ENCODE results near the gene FAM3D.

Gene FAM3D

DNA sequence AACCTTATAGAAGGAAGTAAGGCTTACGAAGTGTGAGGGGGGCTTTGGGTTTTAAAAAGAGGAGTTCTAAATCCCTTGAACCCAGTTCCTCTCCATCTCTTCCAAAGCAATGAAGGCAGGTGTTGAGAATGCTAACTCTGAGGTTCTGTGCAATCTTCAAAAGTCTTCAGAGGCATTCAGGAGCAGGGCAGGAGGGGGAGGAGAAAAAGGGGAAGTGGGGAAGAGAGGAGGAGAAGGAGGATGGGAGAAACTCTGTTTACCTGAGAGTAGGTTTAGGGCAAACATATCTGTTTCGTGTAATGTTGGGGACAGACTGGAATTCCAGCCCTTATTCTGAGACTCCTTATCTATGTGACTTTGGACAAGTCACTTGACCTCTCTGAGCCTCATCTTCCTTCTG, 36.9 kb downstream of the FAM3D start:
- in situ Hi-C loops (cut with MboI; ENCODE audit: low sequenced_read_pairs) = no loop called here

DNA sequence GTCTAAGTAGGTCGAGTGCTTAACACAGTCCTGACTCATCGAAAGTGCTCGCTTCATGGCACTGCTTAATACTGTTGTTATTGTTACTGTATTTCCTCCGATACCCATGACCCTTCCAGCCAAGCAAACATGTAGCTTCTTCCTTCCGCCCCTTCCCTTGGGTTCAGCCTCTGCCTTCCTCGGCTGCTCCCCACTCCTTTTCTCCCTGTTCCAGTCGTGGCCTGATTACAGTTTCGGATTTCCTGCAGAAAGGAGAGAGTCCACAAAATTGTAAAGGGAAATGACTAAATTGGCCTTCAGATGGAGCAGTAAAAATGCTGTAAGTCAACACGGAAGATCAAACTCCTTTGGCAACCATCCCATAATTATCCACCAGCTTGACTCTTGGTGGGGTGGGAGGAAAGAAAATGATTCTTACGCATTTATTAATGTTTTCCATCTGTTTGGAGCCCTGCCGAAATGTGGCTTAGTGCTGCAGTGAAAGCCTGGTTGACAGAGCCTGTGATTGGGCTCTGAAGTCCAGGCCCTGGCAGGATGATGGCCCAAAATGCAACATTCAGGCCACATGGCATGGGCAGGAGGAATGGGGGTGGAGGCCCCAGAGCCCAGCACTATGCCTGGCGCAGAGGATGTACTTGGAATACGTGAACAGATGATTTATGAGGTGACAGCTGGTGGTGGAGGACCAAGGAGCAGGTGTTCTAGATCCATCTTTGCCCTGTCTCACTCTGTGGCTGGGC, 37.6 kb downstream of the FAM3D start:
- in situ Hi-C loops (cut with MboI; ENCODE audit: low sequenced_read_pairs) = no loop called here

DNA sequence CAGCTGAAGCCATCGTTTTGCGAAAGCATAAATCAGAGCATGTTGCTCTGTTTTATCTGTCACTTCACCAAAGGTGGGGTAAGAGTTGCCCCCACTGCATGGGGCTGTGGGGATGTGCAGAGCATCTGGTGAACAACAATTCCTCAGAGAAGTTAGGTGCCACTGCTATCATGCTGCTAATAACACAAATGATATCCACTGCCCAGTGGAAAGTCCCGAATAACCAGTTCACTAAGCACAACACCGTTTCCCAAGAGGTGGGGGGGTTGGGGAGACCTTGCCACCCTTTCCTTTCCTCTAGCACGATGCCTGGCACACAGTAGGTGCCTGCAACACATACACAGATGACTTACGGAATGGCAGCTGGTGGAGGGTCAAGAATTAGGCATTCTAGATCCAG, 38.6 kb downstream of the FAM3D start:
- in situ Hi-C loops (cut with MboI; ENCODE audit: low sequenced_read_pairs) = no loop called here

DNA sequence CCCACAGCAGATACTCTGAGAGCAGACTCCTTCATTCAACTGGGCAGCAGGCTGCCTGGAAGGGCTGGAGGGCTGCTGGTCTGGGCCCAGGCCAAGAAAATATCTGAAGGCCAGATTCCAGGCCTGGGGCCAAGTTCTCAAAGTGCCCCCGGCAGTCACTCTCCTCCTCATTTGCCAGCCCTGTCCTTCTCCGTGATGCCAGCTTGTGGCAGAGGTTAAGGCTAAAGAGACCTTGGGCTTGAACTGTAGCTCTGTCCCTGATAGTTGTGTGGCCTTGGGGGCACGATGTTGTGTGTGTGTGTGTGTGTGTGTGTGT, 39.0 kb downstream of the FAM3D start:
- in situ Hi-C loops (cut with MboI; ENCODE audit: low sequenced_read_pairs) = no loop called here

DNA sequence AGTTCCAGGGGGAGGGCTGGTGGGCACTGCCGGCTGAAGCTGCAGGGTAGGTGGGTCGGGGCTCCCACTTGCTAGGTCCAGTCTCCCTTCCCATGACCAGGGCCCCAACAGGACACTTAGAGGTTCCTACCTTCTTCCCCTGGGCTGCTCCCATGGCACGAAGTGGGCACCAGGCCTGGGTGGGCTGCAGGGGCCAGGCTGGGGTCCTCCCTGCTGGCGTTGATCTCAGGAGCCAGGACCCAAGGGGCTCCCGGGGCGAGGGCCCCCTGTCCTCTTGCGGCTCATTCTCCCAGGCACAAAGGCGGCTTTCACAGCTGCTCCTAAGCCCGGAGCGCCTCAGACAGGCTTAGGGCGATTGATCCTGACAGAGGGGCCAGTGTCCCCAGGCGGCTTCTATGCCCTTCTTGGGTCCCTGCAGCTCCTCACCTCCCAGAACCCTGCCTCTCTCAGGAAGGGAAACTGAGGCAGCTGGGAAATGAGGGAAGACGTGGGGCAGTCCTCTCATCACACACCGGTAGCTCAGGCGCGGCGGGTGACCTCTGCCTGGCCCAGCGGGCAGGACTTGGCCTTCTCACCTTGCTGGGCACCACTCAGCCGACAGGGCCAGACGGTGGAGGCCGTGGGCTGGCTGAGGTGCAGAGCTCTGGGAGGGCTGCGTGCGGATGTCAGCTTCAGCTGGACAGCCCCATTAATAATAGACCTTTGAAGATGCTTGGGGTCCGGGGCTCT, 39.6 kb downstream of the FAM3D start:
- in situ Hi-C loops (cut with MboI; ENCODE audit: low sequenced_read_pairs) = no loop called here

DNA sequence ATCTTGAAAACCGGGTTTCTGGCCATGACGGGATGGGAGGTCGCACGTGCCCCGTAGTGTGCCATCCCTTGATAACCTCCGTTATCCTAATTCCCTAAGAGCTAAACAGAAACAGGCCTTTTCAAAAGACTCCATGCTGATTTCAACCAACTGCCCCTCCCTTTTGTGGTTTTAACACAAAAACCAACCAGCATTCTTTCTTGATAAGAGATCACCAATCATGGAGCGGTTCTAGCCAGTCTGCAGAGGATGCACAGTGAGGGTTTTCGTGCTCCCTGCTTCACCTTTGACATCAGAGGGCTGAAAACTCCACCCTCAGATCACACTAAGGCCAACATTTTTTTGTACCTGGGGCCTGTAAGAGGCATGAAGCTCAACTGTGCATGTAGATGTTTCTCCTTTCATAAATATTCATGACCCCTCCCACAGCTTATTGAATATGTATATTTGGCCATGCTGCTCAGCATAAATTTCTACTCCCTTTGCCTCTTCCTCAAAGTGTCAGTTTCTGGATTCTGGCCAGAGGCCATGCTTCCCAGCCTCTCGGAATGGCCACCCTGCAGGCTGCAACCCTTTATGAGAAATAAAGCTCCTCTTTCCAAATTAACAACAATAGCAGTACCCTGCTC, 41.3 kb downstream of the FAM3D start:
- in situ Hi-C loops (cut with MboI; ENCODE audit: low sequenced_read_pairs) = no loop called here

DNA sequence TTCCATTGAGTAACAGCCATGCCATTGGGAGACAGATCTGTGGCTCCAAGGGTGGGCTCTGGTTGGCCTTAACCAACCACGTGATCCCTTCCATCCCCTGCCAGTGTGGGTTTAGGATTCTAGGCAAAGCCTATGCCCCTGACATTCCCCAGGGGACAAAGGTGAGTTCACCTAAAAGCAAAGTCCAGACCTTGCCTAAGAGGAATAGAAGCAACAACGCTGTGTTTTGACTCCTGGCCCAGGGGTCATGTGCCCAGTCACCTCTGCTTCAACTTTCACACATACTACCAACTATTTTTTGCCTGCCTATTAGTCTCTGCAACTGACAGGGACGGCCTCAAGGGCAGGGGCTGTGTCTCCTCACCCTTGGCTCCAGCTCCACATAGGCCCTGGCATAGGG, 42.0 kb downstream of the FAM3D start:
- in situ Hi-C loops (cut with MboI; ENCODE audit: low sequenced_read_pairs) = no loop called here

DNA sequence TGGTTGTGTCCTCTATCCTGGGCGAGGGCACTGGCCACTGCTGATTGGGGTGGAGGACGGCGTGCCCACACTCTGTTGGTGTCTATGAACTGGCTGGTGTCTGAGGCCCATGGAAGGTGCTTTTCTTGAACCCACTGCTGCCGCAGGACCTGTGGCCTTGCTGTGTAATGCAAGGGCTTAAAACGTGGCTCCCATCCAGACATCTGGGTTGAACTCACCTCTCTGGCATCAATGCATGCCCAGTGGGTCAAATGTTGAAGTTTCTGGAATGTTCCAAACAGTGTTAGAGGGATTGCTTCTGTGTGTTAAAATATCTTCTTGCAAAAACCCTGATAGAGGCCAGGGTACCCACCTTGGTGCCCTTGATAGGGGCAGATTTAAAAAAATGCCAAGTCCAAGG, 42.6 kb downstream of the FAM3D start:
- in situ Hi-C loops (cut with MboI; ENCODE audit: low sequenced_read_pairs) = no loop called here

DNA sequence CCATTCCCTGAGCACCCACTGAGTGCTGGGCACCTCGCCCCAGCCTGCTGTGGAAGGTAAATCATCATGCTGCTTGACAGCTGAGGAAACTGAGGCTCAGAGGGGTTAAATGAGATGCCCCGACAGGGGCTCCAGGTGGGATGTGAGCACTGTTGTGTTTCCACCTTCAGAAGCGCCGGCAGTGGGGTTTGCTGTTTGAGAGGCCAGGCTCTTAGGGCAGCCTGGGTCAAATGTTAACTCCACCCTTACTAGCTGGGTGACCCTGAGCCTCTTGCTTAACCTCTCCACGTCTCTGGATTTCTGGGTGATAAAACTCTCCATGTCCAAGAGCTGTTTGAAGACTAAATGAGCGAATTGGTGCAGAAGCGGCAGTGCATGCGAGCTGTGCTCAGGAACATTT, 43.1 kb downstream of the FAM3D start:
- in situ Hi-C loops (cut with MboI; ENCODE audit: low sequenced_read_pairs) = no loop called here

DNA sequence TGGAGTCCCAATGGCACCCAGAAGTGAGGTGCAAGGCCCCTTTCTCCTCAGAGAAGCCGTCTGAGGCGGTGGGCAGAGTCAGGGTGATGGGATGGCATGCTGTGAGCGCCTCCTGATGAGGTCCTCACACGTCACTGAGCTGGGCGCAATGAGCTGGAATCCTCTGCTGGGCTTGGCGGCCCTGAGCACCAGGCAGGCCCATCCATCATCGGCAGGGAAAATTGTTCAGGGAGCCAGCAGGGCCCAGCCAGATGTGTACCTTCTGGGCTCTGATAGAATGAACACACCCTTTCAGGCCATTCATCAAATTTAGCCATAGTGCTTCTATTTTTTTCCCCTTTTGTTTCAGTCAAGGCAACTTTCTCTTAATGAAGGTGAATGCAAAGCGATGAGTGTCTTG, 43.7 kb downstream of the FAM3D start:
- in situ Hi-C loops (cut with MboI; ENCODE audit: low sequenced_read_pairs) = no loop called here

DNA sequence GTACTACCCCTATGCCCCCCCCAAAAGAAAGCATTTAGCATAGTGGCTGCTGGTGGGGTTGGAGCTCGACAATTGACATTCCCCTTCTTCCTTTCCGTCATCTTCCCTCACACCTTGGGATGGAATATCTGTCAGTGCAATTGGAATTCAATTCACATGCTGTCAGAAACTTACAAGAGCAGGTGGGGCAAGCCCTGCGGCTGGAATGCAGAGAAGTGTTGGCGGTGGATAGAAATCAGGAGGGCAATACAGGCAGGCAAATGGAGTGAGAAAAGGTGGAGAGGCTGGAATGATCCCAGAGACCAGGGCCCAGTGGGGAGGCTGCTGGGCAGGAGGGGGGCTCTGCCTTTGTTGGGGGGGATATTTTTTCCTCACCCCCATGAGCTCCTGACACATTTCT, 44.1 kb downstream of the FAM3D start:
- in situ Hi-C loops (cut with MboI; ENCODE audit: low sequenced_read_pairs) = no loop called here

DNA sequence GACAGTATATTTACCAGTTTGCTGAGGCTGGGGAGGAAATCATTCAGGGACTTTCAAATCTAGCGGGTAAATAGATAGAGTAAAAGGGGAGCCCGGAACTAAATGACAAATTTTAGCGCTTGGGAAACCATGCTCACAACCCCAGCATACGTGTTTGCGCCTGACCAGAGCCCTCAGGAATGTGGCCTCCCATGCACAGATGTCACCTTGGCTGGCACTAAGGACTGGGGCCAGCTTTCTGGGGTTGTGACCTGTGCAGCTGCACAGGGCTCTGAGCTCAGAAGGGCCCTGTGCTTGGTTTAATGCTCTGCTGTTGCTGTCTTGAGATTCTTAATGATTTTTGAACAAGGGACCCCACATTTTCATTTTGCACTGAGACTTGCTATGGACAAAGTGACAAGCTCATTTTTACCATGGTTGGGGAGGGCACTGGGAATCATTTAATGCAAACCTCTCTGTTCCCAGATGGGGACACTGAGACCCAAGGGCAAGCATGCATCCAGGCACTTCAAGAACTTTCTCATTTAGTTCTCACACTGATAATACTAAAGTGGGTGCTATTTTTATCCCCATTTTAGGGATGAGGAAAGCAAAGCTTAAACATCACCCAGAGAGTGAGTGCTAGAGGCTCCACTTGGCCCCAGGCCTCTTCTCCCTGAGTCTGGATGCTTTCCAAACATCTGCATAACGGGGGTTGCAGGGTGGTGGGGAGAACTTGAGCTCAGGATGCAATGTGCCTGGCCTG, 45.3 kb downstream of the FAM3D start:
- in situ Hi-C loops (cut with MboI; ENCODE audit: low sequenced_read_pairs) = no loop called here

DNA sequence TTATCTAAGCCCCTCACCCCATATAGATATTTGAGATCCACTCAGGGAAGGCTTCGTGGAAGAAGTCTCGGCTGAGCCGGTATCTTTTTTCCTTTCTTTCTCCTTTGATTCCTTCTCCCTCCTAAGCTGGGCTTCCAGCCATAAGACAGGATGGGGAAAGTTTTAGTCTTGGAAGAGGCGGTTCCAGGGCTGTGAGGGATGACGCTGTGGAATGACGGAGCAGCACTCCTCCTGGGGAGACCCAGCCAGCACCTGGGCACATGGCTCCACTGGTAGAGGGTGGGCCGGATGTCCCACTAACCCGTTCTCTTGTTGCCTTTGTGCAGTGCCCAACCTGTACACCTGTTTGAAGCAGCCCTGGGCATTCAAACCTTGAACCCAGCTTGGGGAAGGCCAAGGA, 46.2 kb downstream of the FAM3D start:
- in situ Hi-C loops (cut with MboI; ENCODE audit: low sequenced_read_pairs) = no loop called here

DNA sequence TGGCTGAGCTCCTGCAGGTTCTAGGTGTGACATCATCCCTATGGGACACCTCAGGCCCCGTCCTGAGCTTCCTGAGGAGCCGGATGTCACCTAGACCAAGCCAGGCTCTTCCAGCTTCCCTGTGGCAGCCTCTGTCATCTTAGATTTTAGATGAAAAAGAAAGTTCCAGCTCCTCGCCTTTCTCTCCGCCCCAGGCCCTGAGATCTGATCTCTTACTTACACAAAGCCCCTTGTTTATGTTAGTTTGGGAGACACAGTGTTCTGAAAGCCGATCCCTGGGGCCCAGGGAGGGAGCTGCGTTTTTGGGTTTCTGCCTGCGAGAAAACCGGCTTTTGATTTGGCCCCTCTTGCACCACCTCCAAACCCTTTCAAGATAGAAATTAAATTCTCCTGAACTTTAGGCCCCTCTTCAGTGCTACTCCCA, 49.2 kb downstream of the FAM3D start:
- in situ Hi-C loops (cut with MboI; ENCODE audit: low sequenced_read_pairs) = no loop called here

DNA sequence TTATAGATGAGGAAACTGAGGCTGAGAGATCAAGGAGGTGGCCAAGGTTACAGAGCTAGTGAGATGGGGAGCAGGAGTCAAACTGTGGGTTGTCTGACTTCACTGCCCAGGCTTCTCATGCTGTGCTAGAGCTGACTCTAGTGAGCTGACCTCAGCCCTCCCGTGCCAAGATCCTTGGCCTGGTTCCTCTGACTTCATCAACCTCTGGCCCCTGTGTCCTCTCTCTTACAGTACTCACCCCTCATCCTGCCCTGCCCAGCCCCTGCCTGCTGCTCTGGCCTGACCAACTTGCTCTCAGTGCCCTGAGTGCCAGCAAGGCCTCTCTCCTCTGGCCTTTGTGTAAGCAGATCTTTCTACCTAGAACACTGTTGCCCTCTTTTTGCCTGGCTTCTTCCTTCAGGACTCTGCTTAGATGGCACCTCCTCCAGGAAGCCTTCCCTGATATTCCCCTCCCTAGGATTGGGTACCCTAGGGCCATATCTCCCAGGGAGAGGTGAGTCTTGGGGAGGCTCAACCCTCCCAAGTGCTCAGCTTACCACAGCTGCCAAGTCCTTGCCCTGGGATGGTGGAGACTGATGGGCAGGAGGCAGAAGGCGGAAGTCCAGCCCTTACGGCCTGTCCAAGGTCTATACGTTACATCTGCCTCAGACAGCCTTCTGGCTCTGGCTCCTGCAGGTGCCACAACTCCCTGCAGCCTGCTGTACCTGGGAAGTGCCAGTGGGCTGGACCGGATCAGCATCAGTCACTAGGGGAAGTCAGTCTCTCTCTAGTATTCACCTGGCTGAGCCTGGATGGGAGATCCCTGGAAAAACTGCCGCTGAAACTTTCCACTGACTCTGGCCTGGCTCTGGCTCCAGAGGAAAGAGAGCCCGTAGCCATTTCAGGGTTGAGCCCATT, 53.1 kb downstream of the FAM3D start:
- in situ Hi-C loops (cut with MboI; ENCODE audit: low sequenced_read_pairs) = no loop called here

DNA sequence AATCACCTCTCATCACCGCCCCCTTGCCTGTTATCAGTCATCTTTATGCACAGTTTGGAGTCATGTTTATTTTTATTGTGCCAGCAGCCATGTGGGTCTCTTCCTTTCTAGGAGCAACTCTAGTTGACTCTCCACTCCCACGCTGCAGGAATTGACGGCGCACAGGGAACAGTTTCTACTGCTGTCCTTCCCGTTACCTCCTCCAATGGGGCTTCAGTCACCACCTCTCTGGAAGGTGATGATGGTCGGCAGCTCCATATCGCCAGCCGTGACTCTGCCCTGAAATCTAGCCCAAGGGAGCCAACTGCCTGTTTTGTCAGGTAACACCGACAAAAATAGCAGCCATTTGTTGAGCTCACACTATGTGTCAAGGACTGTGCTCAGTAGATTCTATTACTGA, 53.7 kb downstream of the FAM3D start:
- in situ Hi-C loops (cut with MboI; ENCODE audit: low sequenced_read_pairs) = no loop called here

DNA sequence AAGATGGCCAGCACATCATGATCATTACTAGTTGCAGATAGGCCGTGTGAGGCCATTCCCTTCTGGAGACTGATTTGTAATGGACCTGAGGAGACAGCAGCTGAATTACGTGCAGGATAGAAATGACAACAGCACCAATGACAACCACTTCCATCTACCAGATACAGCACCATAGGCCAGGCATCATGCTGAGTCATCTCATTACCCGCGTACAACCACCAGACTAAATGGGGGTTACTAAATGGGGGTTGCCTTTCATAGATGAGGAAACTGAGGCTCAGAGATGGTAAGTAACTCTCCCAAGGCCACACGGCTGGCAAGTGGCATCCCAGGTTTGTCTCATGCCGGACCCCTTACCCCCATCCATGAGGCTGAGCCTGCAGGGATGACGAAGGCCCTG, 56.6 kb downstream of the FAM3D start:
- in situ Hi-C loops (cut with MboI; ENCODE audit: low sequenced_read_pairs) = no loop called here

DNA sequence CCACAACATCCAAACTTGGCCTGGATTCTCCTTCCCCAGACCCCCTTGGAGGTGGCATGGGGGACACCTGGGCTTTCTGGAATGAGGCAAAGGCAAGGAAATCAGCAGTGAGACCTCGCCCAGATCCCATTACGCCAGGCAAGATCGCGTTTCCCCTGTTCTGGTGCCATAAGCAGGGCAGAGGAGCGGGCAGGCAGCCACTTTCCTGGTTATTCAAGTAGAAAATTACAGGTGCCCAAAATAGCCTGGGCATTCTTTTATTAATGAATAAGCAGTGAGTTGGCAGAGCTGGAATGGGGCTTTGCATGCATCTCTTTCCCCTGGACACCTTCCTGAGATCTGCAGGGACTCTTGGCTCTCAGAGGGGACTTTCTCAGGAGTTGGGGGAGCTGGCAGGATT, 57.9 kb downstream of the FAM3D start:
- in situ Hi-C loops (cut with MboI; ENCODE audit: low sequenced_read_pairs) = no loop called here

DNA sequence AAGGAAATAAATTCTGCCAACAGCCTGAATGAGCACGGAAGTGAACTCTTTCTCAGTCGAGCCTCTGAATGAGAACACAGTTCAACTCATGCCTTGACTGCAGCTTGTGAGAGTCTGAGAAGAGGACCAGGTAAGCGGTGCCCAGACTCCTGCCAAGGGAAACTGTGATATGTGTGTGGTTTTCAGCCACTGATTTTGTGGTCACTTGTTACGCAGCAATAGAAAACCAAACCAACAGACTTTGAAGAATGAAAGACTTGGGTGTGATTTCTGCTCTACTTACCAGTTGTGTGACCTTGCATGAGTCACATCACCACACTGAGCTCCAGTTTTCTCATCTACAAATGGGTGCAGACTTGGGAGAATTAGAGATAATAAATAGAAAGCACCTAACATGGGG, 58.8 kb downstream of the FAM3D start:
- in situ Hi-C loops (cut with MboI; ENCODE audit: low sequenced_read_pairs) = no loop called here

DNA sequence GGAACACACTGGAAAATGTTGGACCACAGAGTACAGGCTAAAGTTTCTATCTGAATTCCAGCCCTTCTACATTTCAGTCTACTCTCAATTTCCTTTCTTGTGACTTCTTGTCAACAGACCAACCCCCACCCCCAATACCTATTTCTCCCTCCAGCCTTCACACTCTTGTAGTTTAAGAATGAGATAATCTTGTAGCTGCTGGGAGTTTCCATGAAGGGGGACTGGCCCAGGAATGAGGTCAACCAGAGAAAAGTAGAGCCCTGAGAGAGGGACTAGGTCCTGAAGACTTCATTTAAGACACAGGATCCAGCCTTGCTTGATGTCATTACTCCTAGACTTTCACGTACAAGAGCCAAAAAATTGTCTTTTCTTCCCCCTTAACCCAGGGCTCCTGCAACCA, 59.9 kb downstream of the FAM3D start:
- in situ Hi-C loops (cut with MboI; ENCODE audit: low sequenced_read_pairs) = no loop called here

DNA sequence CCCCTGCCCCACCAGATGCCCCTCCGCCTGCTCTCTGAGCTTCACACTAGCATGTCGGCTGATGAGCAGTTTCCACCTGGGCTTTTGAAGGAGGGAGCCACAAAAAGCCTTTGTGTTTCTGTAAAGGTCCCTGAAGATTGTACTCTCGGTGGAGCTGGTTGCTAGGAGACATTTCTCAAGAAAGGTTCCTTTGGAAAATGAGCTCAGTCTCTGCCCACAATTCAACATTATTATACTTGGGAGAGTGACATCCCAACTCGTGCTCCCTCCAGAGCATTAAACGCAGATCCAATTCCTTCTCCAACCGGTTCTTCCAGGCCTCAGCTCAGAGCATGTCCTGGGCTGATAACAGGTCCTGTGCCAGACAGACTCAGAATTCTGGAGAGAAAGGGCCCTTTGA, 62.5 kb downstream of the FAM3D start:
- in situ Hi-C loops (cut with MboI; ENCODE audit: low sequenced_read_pairs) = no loop called here

Data from HL-60/S4 treated with retinoic acid at 250 ng/mL for 4 days and 3 days (cell line).